HG03135 (cell line): ENCODE results near the gene CDK14.

Experiments used
- ATAC-seq: cut with Tn5 transposase; IDR thresholded peaks from one replicate; pipeline ENCODE4 v1.9.1; 2021; ENCODE audit warnings: mild to moderate bottlenecking, moderate library complexity; ENCODE audit not compliant: unreplicated experiment

Gene CDK14

DNA sequence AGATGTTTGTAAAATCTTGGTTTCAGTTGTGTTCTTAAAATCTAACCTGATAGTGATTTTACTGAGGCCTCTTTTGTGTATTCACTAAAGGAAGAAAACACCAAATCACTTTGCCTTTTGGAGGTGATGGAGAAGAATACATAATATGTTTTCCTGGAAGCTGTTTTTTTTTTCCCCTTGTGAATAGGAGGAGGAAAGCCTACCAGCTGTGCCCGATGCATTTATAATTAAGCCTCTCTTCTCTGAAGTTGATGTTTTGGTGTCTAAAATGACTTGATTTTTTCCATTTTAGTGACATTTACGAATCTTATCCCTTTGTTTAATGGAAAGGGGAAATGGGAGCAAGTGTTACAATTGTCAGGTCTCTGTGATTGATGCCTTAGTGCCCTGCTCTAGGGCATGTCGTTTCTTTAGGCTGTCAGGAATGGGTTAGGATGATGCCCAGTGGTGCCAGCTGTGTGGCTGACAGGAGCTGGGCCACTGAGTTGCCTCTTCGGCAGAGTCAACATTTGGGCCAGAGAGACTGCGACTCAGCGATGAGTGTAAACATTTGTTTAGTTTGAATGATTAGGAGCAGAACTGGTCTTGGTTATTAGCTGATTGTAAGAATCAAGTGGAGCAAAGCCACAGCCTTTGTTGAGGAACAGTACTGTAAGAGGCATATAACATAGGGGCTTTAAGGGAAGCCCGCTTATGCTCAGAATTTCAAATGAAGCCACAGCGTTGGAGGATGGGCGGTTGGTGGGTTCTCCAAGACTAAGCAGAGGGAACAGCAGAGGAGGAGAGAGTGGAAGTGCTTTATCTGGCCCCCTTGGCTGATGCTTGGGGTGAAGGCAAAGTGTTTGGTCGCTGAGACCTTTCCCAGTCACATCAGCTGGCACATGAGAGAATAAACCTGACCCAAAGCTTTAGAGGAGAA, 81.6 kb downstream of the CDK14 start:
- no peak for ATAC-seq

DNA sequence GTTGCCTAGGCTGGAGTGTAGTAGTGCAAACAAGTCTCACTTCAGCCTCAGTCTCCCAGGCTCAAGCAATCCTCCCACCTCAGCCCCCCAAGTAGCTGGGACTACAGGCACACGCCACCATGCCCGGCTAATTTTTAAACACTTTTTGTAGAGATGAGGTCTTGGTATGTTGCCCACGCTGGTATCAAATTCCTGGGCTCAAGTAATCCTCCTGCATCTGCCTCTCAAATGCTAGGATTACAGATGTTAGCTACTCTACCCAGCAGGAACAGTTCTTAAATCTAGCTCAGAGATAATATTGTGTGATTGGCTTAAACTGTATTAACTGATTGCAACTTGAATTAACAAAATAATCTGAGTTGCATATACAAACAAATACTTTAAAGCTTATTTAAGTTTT, 82.9 kb downstream of the CDK14 start:
- no peak for ATAC-seq

DNA sequence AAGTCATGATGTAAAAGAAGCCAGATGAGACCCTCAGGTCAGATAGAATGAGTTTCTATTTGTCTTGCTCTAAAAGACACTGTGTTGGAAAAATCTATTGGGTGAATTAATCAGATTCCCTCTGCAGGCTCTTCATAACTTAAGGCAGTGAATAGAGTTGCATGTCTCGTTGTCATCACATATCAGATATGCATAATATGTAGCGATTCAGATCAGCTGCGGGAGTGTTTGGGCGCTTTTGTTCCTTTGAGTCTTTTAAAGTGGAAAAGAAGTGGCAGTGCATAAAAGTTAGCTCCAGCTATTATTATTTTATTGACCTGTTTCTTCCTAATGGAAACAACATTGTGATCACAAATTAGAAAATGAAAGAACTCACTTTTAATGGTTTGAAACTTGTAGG, 84.4 kb downstream of the CDK14 start:
- no peak for ATAC-seq

DNA sequence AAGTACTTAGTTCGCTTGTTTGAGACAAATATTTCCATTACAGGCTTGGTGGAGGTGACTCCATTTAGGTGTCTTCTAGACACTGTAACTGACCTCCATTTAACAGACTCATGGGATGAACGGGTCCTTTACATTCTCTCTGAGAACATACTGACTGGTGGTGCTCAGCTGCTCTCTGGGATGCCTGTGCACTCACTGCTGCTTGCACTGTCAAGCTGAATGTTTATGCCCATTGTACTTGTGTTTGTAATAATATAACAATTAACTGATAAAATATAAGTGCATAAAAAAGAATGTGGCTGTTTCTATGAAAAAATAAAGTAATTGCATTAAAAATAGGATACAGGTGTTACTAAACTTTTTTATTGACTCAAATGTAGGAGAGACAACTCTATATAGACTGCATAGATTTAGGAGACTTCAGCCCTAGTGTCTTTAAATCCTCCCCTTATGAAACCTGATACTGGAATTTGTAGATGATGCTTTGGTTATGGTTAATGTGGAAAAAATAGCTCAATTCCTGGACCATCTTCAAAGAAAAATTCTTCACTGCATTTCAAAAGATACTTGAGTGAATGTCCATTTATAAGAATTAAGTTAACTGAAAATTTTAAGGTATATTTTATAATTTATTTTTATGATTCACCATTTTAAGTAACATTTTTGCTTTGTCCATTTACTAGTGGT, 85.4 kb downstream of the CDK14 start:
- no peak for ATAC-seq

DNA sequence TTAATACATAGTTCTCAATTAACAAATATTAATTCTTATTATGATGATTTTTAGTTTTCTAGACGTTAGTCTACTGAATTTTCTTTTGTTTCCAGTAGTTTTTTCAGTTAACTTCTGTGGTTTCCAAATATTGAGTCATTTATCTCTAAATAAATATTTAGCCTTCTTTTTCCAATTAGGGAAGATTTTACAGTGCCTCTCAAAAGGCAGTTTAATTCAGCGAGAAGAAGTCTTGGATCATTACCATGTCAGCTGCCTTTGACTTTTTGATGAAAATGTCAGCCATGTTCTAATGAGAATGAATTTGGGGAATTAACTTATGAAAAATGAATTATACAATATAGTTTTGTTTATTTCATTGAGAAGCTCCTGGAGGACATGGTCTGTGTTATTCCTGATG, 90.0 kb downstream of the CDK14 start:
- no peak for ATAC-seq

DNA sequence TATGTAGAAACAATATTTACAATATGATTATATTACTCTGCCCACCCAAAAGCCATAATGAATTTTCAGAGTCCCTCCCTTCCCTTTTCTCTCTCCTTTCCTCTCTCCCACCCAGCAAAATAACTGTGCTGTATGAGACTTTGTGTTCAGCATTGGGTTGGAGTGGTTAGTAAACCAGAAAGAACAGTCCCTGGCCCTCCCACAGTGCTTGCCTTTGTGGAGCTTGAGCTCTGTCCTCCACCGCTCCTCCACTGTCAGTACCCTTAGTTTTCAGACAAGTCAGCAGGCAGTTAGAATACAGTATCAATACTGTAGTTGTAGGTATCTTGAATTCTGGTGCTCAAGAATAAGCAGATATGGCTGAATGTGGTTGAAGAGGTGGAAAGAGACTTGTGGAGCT, 92.7 kb downstream of the CDK14 start:
- no peak for ATAC-seq

DNA sequence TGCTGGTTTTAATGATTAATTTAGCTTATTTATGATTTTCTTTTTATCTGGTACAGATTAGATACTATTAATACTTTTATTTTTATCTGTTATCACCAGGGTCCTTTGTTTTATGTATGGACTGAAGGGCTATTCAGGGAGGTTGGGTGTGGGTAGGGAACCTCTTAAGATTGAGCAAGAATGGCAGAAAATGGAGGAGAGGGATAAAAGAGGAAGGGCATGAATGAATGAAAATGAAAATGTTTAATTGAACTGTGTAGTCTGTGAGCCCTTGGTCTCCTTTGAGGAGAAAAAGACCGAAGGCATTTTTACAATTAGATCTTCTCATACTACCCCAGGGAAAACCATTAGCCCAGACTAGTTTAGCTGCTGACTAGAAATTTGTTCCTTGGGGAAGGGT, 93.1 kb downstream of the CDK14 start:
- no peak for ATAC-seq

DNA sequence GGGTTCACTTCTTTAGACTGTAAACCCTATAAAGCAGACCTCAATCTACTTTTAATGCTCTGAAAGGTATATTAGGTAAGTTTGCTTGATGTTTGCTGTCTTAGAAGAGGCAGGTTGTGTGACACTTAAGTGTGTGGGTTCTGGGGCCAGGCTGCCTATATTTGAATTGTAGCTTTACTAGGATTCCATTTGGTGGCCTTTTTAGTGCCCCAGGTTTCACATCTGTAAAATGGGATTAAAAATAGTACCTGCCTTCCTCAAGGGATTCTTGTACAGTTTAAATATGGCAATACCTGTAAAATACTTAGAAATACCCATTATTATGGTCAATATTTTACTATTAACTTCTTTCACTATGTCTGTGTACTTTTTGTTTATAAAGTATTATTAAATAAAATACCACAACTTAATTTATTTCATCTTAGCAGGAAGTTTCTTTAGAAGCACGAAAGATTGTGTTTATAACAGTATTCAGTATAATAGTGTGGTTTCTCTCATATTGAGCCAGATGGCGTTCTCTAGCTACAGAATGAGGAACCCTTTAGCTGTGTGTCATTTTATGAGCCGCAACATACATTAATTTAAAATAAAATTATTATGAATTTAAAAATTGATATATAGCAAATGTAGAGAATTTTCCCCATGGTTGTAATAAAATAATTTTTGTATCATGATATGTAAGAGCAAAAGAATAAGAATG, 94.2 kb downstream of the CDK14 start:
- ATAC-seq = no peak

DNA sequence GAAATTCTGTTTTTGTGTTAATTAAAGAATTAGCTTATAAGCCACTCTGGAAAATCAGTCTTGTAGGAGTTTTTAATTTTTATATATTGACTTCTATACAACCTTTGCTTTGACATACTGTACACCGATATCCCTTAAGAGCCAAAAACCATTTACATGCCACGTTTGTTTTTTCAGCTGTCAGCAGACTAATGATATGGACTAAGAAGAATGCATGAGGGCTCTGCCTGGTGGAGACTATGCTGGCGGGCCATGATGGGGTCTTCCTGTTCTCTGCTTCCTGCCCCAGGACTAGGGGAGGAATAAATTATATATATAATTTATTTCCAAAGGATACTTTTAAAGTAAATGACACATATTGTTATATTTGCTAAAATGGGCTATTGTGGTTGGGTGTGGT, 96.3 kb downstream of the CDK14 start:
- no peak for ATAC-seq

DNA sequence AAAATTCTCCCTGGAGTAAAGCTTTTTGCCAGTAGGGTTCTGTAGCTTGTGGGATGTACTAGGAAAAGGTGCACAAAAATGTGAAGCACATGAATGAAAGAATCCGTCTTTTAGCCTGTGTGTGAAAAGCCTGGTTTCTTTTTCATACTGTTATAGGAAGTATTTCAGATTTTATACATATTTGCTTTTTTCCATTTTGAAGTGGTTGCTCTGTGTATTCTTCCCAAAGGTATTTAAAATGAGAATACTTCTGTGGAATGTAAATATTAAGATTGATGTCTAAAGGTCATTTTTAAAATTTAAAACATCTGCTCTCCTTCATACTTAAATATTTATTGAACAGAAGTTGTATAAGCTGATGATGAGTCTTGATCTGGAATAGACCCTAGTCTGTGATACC, 96.8 kb downstream of the CDK14 start:
- ATAC-seq = no peak

DNA sequence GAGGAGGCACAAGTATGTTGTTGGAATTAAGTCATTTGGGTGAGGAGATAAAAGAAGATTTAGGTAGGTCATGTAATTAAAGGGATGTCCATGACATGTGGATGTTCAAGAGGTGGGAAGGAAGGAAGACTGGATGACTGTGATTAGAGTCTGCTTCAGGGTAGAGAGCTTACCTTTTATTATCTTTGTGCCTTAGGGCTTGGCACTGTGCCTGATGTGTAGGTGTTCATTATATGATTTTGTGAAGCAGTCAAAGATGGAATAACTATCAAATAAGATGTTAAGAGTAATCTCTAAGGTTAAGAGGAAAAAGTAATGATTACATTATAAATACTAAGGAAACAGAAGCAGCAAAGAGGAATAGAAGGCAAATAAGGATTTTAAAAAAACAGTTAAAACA, 97.8 kb downstream of the CDK14 start:
- no peak for ATAC-seq

DNA sequence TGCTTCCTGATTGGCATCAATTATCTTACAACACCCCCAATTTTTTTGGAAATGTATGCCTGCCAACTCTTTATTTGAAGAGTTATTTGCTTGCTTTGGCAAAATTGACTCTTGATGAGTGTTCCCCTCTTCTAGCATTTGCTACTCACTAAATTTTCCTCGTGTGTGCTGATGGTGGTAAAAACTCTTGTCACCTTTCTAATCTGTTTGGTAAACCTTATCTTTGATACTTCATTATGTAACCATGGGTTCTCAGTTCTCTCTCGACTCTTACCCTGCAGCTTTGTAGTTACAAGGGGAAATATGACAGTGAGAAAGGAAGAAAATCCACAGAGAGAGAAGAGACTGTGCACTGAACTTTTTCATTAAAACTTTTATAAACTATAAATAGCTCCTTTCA, 102.5 kb downstream of the CDK14 start:
- ATAC-seq = no peak

DNA sequence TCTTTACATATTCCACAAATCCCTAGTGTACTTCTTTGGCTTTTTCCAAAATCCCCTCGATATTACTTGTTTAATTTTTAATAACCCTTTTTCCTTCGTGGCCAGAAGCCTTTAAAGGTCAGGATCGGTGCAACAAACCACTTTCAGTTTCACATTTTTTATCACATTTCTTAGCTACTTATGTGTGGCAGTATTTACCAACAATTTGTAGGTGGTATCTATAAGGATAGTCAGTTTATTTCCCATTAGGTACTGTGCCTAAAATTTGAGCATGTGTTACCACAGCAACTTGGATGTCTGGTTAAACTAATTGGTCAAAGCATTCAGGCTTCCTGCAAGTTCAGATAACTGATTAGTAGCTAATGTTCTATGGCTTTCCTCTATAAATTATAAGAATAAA, 104.9 kb downstream of the CDK14 start:
- ATAC-seq = no peak

DNA sequence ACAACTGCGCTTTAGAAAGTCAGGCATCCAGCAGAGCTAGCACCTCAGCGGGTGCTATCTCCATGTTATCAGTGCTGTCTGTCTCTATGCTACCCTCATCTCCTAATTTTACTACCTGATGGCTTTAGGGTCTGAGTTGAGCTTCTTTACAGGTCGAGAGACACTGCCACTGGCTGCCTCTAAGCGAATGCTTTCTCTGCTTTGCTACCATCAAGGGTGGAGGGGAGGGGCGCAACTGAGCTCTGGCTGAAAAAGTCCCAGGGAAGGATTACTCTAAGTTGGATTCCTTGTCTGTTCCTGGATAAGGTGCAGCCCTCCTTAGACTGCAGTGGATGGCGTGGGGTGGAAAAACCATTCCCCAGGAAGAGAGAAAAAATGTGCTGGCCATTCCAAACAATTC, 105.7 kb downstream of the CDK14 start:
- ATAC-seq = no peak

DNA sequence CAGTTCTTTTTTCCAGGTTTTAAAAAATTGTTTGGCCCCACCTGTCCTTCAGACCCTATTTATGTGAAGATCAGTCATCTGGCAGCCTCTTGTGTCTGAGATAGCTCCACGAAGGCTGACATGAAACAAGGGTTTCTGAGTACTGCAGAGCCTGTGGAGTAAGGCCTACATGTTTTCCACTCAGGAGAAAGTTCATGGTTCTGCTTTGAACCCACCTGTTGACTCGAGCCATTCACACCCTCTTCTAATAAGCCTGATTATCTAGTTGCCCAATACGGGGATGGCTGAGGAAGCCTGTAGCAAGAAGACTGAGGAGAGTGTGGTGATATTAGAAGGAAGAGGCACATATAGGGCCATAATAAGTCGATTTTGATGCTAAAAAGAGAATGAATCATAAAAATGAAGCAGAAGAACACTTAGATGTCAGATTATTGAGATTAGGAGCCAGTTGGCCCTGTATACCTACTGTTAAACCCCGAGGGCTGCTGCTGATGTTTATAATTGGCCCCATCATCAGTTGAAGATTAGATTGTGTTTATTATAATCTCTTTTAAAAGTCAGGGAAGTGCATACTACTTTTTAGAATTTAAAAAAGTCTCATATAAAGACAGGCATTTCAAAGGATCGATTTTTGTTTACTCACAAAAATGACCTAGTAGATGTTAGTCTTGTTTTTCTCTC, 109.4 kb downstream of the CDK14 start:
- ATAC-seq = no peak

DNA sequence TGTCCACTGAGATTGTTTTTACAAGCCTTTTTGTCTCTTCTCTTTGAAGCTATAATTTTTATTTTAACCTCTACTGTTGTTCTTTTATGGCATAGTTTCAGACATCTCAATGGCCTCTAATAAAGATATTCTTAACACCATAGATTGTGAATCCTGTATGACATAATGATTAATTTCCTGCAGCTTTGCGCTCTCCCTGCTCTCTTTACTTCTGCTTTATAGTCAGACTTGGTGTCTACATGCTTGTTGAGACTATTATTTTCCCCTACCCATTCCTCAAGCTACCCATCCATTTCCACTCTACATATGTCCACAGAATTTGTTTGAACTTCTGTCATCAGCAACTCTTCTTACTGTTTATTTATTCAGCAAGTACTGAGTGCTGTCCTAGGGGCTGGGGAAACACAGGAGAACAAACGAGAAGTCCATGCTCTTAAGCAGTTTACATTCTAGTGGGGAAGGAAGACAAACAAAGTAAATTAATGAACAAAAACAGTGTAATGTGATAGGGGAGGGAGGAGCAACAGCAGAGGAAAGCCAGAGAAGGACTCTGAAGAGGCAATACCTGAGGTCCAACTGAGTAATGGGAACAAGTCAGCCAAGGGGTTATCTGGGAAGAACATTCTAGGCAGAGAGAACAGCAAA, 110.1 kb downstream of the CDK14 start:
- ATAC-seq = no peak

DNA sequence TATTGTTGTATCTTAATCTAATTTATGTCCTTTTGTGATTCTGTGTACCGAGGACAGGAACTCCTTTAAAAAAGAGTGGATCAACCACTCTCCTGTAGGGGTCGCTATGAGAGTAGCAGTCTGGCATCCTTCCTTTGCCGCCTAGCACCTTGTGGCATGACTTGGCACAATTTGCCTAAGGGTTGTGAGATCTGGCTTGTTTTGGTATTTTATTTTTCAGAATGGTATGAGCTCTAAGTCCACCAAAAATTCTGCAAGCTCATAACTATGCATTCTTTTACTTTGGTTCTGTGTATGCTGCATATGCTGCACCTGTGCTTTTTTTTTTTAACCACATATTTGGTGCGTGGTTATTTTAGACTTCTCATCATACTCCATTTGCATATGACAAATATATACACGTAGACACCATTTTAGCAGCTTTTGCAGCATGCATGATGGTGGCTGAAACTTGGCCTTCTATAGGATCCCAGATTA, 112.8 kb downstream of the CDK14 start:
- ATAC-seq = peak; percentile 72

DNA sequence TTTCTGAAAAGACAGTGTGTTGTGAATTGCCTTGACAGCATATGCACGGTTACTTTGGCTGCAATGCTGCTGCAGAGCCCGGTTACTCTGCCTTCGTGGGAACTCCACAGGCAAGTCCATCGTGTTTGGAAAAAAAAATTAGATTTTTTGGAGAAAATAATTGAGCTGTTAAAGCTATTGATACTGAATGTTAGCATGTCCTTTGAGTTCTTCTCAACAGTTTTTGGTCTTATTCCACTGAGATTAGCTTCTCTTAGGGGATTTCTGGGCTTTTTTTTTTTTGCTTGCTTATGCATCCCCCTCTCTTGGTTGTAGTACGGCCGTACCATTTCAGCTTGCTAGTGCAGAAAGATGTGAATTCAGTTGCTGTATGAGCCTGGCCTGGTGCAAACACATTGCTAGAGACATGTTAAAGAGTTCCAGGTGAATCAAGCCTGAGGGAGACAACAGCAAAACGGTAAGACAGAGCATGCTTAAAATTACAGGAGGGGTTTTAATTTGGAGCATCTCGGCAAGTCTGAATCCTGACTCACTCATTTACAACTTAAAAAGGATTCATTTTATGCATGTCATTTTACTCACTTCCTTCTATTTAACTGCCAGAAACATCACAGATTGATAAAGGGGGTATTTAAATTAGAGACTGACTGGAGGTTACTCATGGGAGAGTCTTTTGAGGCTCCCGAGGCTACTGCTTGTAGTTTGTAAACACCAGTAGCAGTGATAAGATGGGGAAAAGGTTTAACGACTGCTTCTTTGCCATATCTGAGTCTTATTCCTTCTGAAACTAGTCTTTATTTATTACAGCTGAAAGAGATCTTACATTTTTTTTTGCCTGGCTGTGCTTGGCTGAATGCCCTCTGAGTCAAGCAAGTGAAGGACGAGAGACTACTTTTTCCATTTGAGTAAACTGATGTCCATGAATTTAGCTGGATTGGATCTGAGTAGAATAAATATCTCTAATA, 113.7 kb downstream of the CDK14 start:
- peak; percentile 39 for ATAC-seq

DNA sequence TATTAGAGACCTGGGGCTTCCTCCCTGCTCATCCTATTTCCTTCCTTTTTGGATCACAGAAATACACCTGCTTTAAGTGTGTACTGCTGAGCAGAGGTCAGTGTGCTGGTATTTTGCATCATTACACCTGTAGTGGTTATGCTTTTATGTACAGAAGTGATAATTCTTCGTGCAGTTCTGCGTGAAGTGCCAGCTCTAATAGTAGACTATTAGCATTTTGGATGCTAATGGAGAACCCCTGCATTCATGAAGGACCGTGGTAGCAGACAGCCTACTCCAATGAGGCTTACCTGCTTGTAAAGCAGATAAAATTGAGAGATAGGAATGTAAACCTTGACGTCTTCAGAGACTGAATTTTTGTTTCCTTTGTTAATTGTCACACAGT, 114.3 kb downstream of the CDK14 start:
- no peak for ATAC-seq
